ENCODE data around the gene VTI1B.

- TF ChIP-seq POLR2AphosphoS5 (IDR thresholded peaks at IDR 0.05; ENCODE audit: low read length) = no peak
- TF ChIP-seq TCF12 (IDR thresholded peaks at IDR 0.05; ENCODE audit: low read depth, low read length) = no peak
- no peak for TF ChIP-seq GABPA (IDR thresholded peaks at IDR 0.05; ENCODE audit: low read depth)
- no peak for TF ChIP-seq SRF (IDR thresholded peaks at IDR 0.05; ENCODE audit: low read depth in 2 of 2, low read length in 2 of 2)
- no peak for TF ChIP-seq REST (IDR thresholded peaks at IDR 0.05; ENCODE audit: low read depth, low read length)
- no peak for TF ChIP-seq SIN3A (IDR thresholded peaks at IDR 0.05; ENCODE audit: low read depth, low read length)
- no peak for TF ChIP-seq MXI1 (IDR thresholded peaks at IDR 0.05; ENCODE audit: low read depth, low read length)
- TF ChIP-seq EZH2 (IDR thresholded peaks at IDR 0.05; ENCODE audit: borderline replicate concordance, control insufficient read depth, low read depth, low read length) = no peak
Observed at GRCh38 chr14:67602076-67602475, 72.4 kb downstream of the VTI1B start.

All from GM12878 (cell line).